OCI-LY3 (cell line): ENCODE results near the gene CHD1L.
"Not testable (repeated sequence)": the region's sequence is repeated elsewhere in the genome, so short reads cannot be mapped to it uniquely, and the experiment has no call there.

Experiments
- EZH2phosphoT487 ChIP-seq: fragments of 200-600 bp; shearing (Covaris generic); IDR thresholded peaks from 2 replicates; pipeline ENCODE4 v1.6.1; 2018; ENCODE audit warnings: antibody characterized with exemption, mixed run types, low read depth
- TF ChIP-seq, protein P1 (sequence below): fragments of 200-600, 300-600 bp; sonication (generic); IDR thresholded peaks from 2 replicates; pipeline ENCODE4 v1.5.1; 2014; ENCODE audit warnings: antibody characterized with exemption, low read length, low read depth

GRCh38 chr1:147233903-147234302 lies 8.6 kb upstream of the CHD1L start:
- TF ChIP-seq, protein P1, sequence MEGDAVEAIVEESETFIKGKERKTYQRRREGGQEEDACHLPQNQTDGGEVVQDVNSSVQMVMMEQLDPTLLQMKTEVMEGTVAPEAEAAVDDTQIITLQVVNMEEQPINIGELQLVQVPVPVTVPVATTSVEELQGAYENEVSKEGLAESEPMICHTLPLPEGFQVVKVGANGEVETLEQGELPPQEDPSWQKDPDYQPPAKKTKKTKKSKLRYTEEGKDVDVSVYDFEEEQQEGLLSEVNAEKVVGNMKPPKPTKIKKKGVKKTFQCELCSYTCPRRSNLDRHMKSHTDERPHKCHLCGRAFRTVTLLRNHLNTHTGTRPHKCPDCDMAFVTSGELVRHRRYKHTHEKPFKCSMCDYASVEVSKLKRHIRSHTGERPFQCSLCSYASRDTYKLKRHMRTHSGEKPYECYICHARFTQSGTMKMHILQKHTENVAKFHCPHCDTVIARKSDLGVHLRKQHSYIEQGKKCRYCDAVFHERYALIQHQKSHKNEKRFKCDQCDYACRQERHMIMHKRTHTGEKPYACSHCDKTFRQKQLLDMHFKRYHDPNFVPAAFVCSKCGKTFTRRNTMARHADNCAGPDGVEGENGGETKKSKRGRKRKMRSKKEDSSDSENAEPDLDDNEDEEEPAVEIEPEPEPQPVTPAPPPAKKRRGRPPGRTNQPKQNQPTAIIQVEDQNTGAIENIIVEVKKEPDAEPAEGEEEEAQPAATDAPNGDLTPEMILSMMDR, result not testable (repeated sequence)
- not testable (repeated sequence) for TF ChIP-seq EZH2phosphoT487
